Skeletal muscle satellite cell (primary cell): ENCODE results near the gene CBFA2T2.

Experiments
- H3K27me3 ChIP-seq: 2 replicates; pipeline ENCODE4 v1.7.0; 2013; ENCODE audit warnings: low read length; ENCODE audit not compliant: control insufficient read depth, insufficient read depth
- H3K36me3 ChIP-seq: 2 replicates; pipeline ENCODE4 v1.7.0; 2013; ENCODE audit warnings: mild to moderate bottlenecking, control low read depth, low read length; ENCODE audit not compliant: insufficient read depth
- H3K4me1 ChIP-seq: 2 replicates; pipeline ENCODE4 v1.7.0; 2013; ENCODE audit warnings: low read length; ENCODE audit not compliant: control insufficient read depth, insufficient read depth
- H3K4me2 ChIP-seq: 2 replicates; pipeline ENCODE4 v1.7.0; 2013; ENCODE audit warnings: mild to moderate bottlenecking, low read length
- H3K4me3 ChIP-seq: 2 replicates; pipeline ENCODE4 v1.7.0; 2013; ENCODE audit warnings: low read length
- H3K9ac ChIP-seq: 2 replicates; pipeline ENCODE4 v1.7.0; 2013; ENCODE audit warnings: mild to moderate bottlenecking, low read depth, low read length, moderate library complexity
- H3K9me3 ChIP-seq: replicated peaks from 2 replicates; pipeline ENCODE4 v1.7.0; 2013; ENCODE audit warnings: mild to moderate bottlenecking, control low read depth, low read length

CBFA2T2 gene

GRCh38 chr20:33684533-33685327 lies 194.8 kb downstream of the CBFA2T2 start:
- peak overlapping the region; percentile 83 for H3K4me2 ChIP-seq
- H3K9me3 ChIP-seq = no peaks in the 10 kb centered on the region
- H3K9ac ChIP-seq = peak overlapping the region; percentile 74
- peaks cover 24% of the 10 kb centered on the region for H3K4me1 ChIP-seq
- H3K4me3 ChIP-seq = peak overlapping the region; percentile 69
- H3K36me3 ChIP-seq = peaks cover under 1% of the 10 kb centered on the region
- no peaks in the 10 kb centered on the region for H3K27me3 ChIP-seq

GRCh38 chr20:33685328-33686099 lies 195.6 kb downstream of the CBFA2T2 start:
- Histone ChIP-seq H3K9ac (peak overlapping the region; percentile 74), H3K36me3 (no peaks in the 10 kb centered on the region), H3K9me3 (no peaks in the 10 kb centered on the region), H3K4me1 (peaks cover 29% of the 10 kb centered on the region), H3K27me3 (no peaks in the 10 kb centered on the region), H3K4me3 (peak overlapping the region; percentile 69), H3K4me2 (peak overlapping the region; percentile 83)

- H3K9me3 ChIP-seq = no peaks in the 10 kb centered on the region
- peak within 1 kb of the TSS; percentile 72 for H3K4me3 ChIP-seq
- H3K4me2 ChIP-seq = peak within 1 kb of the TSS; percentile 88
- peak within 1 kb of the TSS; percentile 74 for H3K9ac ChIP-seq
- peaks cover 23% of the 10 kb centered on the region for H3K4me1 ChIP-seq
- H3K27me3 ChIP-seq = no peaks in the 10 kb centered on the region
- no peaks in the 10 kb centered on the region for H3K36me3 ChIP-seq
These were observed 196.4 kb downstream of the CBFA2T2 start, which contains the start of gene E2F1 for GRCh38 chr20:33686100-33686983. E2F1 (minus strand) TSS chr20:33686385; CDS start chr20:33686264, 121 bp downstream.

- no peaks in the 10 kb centered on the region for H3K9me3 ChIP-seq
- H3K36me3 ChIP-seq = no peaks in the 10 kb centered on the region
- peak overlapping the region; percentile 72 for H3K4me3 ChIP-seq
- peak overlapping the region; percentile 88 for H3K4me2 ChIP-seq
- no peak overlapping the region for H3K9ac ChIP-seq
- no peaks in the 10 kb centered on the region for H3K27me3 ChIP-seq
- peaks cover 23% of the 10 kb centered on the region for H3K4me1 ChIP-seq
These were observed 197.1 kb downstream of the CBFA2T2 start for GRCh38 chr20:33686984-33687366.

DNA sequence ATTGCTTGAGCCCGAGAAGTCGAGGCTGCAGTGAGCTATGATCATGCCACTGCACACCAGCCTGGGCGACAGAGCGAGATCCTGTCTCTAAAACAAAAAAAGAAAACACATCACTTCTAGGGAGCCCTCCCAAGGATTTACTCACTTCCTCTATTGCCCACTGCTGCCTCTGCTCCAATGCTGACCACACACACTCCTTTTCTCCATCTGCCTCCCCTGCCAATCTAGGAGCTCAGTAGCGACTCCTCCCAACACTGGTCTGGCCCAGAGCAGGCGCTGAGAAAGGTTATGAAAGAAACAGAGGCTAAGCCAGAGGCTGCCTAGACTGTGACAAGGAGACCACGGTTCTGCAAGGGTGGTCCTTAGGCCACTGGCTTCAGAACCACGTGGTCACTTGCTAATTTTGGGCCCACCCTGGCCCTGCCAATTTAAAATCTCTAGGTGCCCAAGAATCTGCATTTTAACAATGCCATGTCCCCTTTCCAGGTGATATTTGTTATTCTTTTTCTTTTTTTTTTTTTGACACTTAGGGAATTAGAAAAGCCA lies 197.5 kb downstream of the CBFA2T2 start:
- H3K4me3 ChIP-seq = no peak overlapping the region
- no peaks in the 10 kb centered on the region for H3K27me3 ChIP-seq
- H3K9me3 ChIP-seq = no peaks in the 10 kb centered on the region
- no peak overlapping the region for H3K4me2 ChIP-seq
- no peak overlapping the region for H3K9ac ChIP-seq
- no peaks in the 10 kb centered on the region for H3K36me3 ChIP-seq
- H3K4me1 ChIP-seq = peaks cover 23% of the 10 kb centered on the region

- Histone ChIP-seq H3K27me3 (no peaks in the 10 kb centered on the region), H3K4me2 (no peak overlapping the region), H3K36me3 (no peaks in the 10 kb centered on the region), H3K4me1 (peaks cover 23% of the 10 kb centered on the region), H3K9ac (no peak overlapping the region), H3K4me3 (no peak overlapping the region), H3K9me3 (no peaks in the 10 kb centered on the region)
These were observed 198.4 kb downstream of the CBFA2T2 start for GRCh38 chr20:33687993-33688937.

DNA sequence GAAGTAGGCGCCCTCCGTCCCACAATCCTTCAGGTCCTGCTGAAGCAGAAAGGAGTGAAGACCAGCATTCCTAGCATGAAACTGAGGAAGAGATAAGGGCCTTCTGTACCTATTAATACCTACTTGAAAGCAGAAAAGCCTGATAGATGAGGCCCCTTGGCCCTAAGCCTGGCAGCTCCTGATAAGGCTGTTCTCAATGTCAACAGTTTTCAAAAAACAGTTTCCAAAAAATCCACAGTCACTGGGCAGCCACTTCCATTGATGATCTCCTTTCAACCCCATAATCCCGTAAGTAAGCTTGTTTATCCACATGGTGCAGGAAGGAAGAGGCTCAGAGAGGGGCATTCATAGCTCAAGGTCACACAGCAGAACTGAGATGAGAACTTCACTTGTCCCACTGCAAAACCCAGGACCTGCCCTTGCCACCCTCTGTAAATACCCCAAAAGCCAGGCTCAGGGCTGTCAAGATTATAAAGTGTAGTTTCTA lies 199.1 kb downstream of the CBFA2T2 start:
- Histone ChIP-seq H3K9me3 (no peaks in the 10 kb centered on the region), H3K9ac (no peak overlapping the region), H3K27me3 (no peaks in the 10 kb centered on the region), H3K4me2 (no peak overlapping the region), H3K36me3 (no peaks in the 10 kb centered on the region), H3K4me3 (no peak overlapping the region), H3K4me1 (peaks cover 23% of the 10 kb centered on the region)

- no peak overlapping the region for H3K9ac ChIP-seq
- H3K4me1 ChIP-seq = peaks cover 21% of the 10 kb centered on the region
- H3K4me3 ChIP-seq = no peak overlapping the region
- H3K36me3 ChIP-seq = no peaks in the 10 kb centered on the region
- no peaks in the 10 kb centered on the region for H3K9me3 ChIP-seq
- H3K4me2 ChIP-seq = no peak overlapping the region
- no peaks in the 10 kb centered on the region for H3K27me3 ChIP-seq
These were observed 199.6 kb downstream of the CBFA2T2 start for GRCh38 chr20:33689493-33689892.

- Histone ChIP-seq H3K4me3 (no peak overlapping the region), H3K4me2 (no peak overlapping the region), H3K36me3 (no peaks in the 10 kb centered on the region), H3K4me1 (peaks cover 16% of the 10 kb centered on the region), H3K9ac (no peak overlapping the region), H3K27me3 (no peaks in the 10 kb centered on the region), H3K9me3 (no peaks in the 10 kb centered on the region)
These were observed 200.1 kb downstream of the CBFA2T2 start for GRCh38 chr20:33689973-33690372.

DNA sequence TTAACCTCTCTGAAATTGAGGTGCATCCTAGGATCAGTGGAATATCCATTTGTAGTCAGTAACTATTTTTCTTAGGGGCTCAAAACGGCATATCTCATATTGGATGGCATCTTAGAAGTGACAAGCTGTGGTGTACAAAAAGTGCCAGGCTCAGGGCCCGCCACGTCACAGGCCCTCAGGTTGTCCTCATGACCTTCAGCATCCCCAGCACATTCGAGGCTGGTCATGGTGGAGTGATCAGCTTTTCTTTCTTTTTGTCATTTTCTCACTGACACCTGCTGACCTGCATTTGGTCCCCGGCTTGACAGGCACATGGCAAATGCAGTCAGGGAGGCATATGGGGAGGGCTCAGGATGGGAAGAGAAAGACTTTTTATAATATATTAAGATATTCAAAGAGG lies 203.4 kb downstream of the CBFA2T2 start:
- Histone ChIP-seq H3K4me1 (peaks cover 8% of the 10 kb centered on the region), H3K27me3 (no peaks in the 10 kb centered on the region), H3K36me3 (no peaks in the 10 kb centered on the region)

More for the DNA sequence above, 203.4 kb downstream of the CBFA2T2 start:
- no peak overlapping the region for H3K9ac ChIP-seq
- H3K4me2 ChIP-seq = no peak overlapping the region
- H3K4me3 ChIP-seq = no peak overlapping the region
- H3K9me3 ChIP-seq = no peaks in the 10 kb centered on the region
